Tibial nerve (tissue), 4 donors: ENCODE results near the gene ART5.

Experiments used
- CTCF ChIP-seq, 5 experiments: fragments of 200-600 bp in 3 of 5; fragments of 450-650 bp in 2 of 5; sonication (generic) in 3 of 5; IDR thresholded peaks; one replicate each; pipeline ENCODE4 v1.5.1; 2016 to 2019; ENCODE audit warnings: antibody characterized with exemption in 5 of 5, mild to moderate bottlenecking in 3 of 5, moderate library complexity in 2 of 5
- EP300 ChIP-seq, 2 donors: sonication (generic); formaldehyde crosslinking; IDR thresholded peaks; one replicate each; pipeline ENCODE4 v1.6.1; 2017; ENCODE audit warnings: antibody characterized with exemption in 2 of 2, mild to moderate bottlenecking in 1 of 2
- POLR2A ChIP-seq, 2 donors: fragments of 450-650 bp; IDR thresholded peaks; one replicate each; pipeline ENCODE4 v1.6.1; 2017; ENCODE audit warnings: antibody characterized with exemption in 2 of 2, mild to moderate bottlenecking in 2 of 2, moderate library complexity in 2 of 2

- TF ChIP-seq CTCF (IDR thresholded peaks at IDR 0.05) (no peak), EP300 (IDR thresholded peaks at IDR 0.05) (no peak), POLR2A (IDR thresholded peaks at IDR 0.05) (no peak)
These were observed 25.6 kb upstream of the ART5 start for GRCh38 chr11:3667149-3668035.
